Astrocyte (in vitro differentiated cells and primary cell): Measurements from ENCODE around the gene KCNAB1.

Source experiments
- CTCF ChIP-seq: IDR thresholded peaks from 2 replicates; pipeline ENCODE4 v1.5.1; 2011; ENCODE audit warnings: low read depth, mild to moderate bottlenecking, inconsistent platforms, low read length, moderate library complexity; ENCODE audit not compliant: insufficient read depth
- EZH2 ChIP-seq: IDR thresholded peaks from 2 replicates; pipeline ENCODE4 v1.6.1; 2012; ENCODE audit warnings: mild to moderate bottlenecking, low read length, inconsistent platforms; ENCODE audit not compliant: insufficient read depth

- TF ChIP-seq CTCF (no peak), EZH2 (no peak)
These were observed 280.4 kb downstream of the KCNAB1 start for GRCh38 chr3:156400735-156401134.
